ENCODE data around the gene VWC2. TPM values are rescaled to one million over a fixed set of nuclear protein-coding genes. Genes with fewer than 3 reads are reported as not detected.

The VWC2 gene
- total and polyA plus RNA-seq, 2 of the 4 experiments (the other 2 are of a cell fraction) = not detected

DNA sequence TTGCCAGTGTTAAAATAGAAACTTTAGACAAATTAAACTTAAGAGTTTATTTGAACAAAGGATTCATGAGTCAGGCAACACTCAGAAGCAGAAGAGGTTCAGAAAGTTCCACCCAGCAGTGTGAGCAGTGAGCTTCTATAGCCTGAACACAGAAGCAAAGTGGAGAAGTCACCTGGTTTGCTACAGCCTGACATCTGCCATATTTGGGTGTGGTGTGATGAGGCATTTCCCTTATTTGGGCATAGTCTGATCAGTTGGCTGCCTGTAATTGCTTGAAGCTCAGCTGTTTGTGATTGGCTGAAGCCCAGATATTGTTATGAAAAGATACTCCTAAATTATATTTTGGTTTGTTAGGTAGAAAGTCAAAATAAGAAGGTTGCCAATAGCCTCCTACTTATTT is 39.1 kb downstream of the VWC2 start:
- Histone ChIP-seq H2BK120ac (ENCODE audit: low read depth, low read length) (no peak overlapping the region), H4K91ac (ENCODE audit: insufficient read depth, low read depth, low read length) (no peak overlapping the region), H4K8ac (ENCODE audit: low read depth in 2 of 2, low read length in 2 of 2) (no peak overlapping the region), H3K36me3 (ENCODE audit: control insufficient read depth, insufficient read depth, low read length) (no peaks in the 10 kb centered on the region), H3K4ac (ENCODE audit: low read depth, low read length) (no peak overlapping the region), H3K4me2 (ENCODE audit: low read depth, low read length) (no peak overlapping the region), H3K9ac (ENCODE audit: low read depth, low read length) (no peak overlapping the region), H2BK20ac (ENCODE audit: low read depth, low read length) (no peak overlapping the region), H3K56ac (ENCODE audit: extremely low read depth, insufficient read depth, low read length) (no peak overlapping the region), H3K27me3 (ENCODE audit: control insufficient read depth, insufficient read depth, low read length) (no peaks in the 10 kb centered on the region), H2BK5ac (ENCODE audit: low read depth, low read length, poor library complexity, severe bottlenecking) (no peak overlapping the region), H3K79me1 (ENCODE audit: low read depth in 1 of 2, low read length in 2 of 2) (no peaks in the 10 kb centered on the region), H4K20me1 (ENCODE audit: insufficient read depth, low read length) (no peaks in the 10 kb centered on the region), H3K9me3 (ENCODE audit: control insufficient read depth, insufficient read depth, low read length) (peaks cover 2% of the 10 kb centered on the region; the same call in 1 of the 2 replicates), H3K18ac (ENCODE audit: low read depth, low read length) (no peak overlapping the region), H2BK15ac (ENCODE audit: low read depth, low read length) (no peak overlapping the region), H4K5ac (ENCODE audit: low read depth, low read length) (no peak overlapping the region), H2AFZ (replicated peaks; ENCODE audit: low read length, poor library complexity) (no peak overlapping the region), H3K9me1 (ENCODE audit: insufficient read depth, low read length) (no peaks in the 10 kb centered on the region), H3K23ac (ENCODE audit: low read depth, low read length) (no peak overlapping the region), H3K4me1 (ENCODE audit: control insufficient read depth, insufficient read depth, low read length) (no peaks in the 10 kb centered on the region), H2AK9ac (replicated peaks; ENCODE audit: low read depth, low read length, poor library complexity) (no peak overlapping the region), H3K4me3 (ENCODE audit: insufficient read depth, low read depth, low read length) (no peak overlapping the region), H3K14ac (replicated peaks; ENCODE audit: low read depth, low read length) (no peak overlapping the region), H2AK5ac (ENCODE audit: low read depth, low read length) (no peak overlapping the region), H3K27ac (ENCODE audit: insufficient read depth, low read length) (no peak overlapping the region)
- ChIA-PET POLR2A (ENCODE audit: unreplicated experiment) (no interaction called here), CTCF (no interaction called here)
- no TSS peak for BruUV-seq (replicated peaks)
- TF ChIP-seq RCOR1 (IDR thresholded peaks at IDR 0.05; ENCODE audit: insufficient replicate concordance, low read length) (no peak), NFE2L2 (IDR thresholded peaks at IDR 0.05; ENCODE audit: low read depth, low read length) (no peak), CHD1 (IDR thresholded peaks at IDR 0.05; ENCODE audit: low read depth, low read length) (no peak), RFX5 (IDR thresholded peaks at IDR 0.05; ENCODE audit: low read depth, low read length) (no peak), FOS (IDR thresholded peaks at IDR 0.05; ENCODE audit: low read depth, low read length) (no peak), MXI1 (IDR thresholded peaks at IDR 0.05; ENCODE audit: borderline replicate concordance, low read depth, low read length) (no peak), USF2 (IDR thresholded peaks at IDR 0.05; ENCODE audit: low read depth, low read length) (no peak), RAD21 (IDR thresholded peaks at IDR 0.05; ENCODE audit: low read length) (no peak), CEBPB (IDR thresholded peaks at IDR 0.05; ENCODE audit: low read depth, low read length) (no peak), POLR2A (IDR thresholded peaks at IDR 0.05; ENCODE audit: low read depth, low read length) (no peak), BHLHE40 (IDR thresholded peaks at IDR 0.05; ENCODE audit: low read depth, low read length) (no peak), MAZ (IDR thresholded peaks at IDR 0.05; ENCODE audit: borderline replicate concordance, low read depth, low read length) (no peak), CTCF (conservative IDR thresholded peaks at IDR 0.05; ENCODE audit: low read depth, low read length) (no peak), MAFK (IDR thresholded peaks at IDR 0.05; ENCODE audit: low read depth, low read length) (no peak), SMC3 (IDR thresholded peaks at IDR 0.05; ENCODE audit: low read depth, low read length) (no peak)
- TF ChIP-seq, protein P1, sequence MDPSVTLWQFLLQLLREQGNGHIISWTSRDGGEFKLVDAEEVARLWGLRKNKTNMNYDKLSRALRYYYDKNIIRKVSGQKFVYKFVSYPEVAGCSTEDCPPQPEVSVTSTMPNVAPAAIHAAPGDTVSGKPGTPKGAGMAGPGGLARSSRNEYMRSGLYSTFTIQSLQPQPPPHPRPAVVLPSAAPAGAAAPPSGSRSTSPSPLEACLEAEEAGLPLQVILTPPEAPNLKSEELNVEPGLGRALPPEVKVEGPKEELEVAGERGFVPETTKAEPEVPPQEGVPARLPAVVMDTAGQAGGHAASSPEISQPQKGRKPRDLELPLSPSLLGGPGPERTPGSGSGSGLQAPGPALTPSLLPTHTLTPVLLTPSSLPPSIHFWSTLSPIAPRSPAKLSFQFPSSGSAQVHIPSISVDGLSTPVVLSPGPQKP (IDR thresholded peaks at IDR 0.05; ENCODE audit: borderline replicate concordance, low read depth, low read length) = no peak
- DNase-seq (no peak), ATAC-seq (ENCODE audit: low read depth) (no peak)
- dilution Hi-C loops (cut with HindIII; ENCODE audit: low sequenced_read_pairs, unreplicated experiment) (no loop called here), intact Hi-C loops (cut with micrococcal nuclease) (no loop called here), in situ Hi-C loops (cut with MboI; ENCODE audit: low sequenced_read_pairs) (no loop called here)

Measured in IMR-90 (cell line).